ENCODE measurements around the gene METAP1. TPM values are rescaled to one million over a fixed set of nuclear protein-coding genes. Genes with fewer than 3 reads are reported as not detected.
A peak's percentile ranks its signal among the peaks of the same experiment; 100 is the strongest.
"Not testable (repeated sequence)": the region's sequence is repeated elsewhere in the genome, so short reads cannot be mapped to it uniquely, and the experiment has no call there.

Gene METAP1
- total RNA-seq, 1 donor from 2014 or later, result 31.5 TPM

DNA sequence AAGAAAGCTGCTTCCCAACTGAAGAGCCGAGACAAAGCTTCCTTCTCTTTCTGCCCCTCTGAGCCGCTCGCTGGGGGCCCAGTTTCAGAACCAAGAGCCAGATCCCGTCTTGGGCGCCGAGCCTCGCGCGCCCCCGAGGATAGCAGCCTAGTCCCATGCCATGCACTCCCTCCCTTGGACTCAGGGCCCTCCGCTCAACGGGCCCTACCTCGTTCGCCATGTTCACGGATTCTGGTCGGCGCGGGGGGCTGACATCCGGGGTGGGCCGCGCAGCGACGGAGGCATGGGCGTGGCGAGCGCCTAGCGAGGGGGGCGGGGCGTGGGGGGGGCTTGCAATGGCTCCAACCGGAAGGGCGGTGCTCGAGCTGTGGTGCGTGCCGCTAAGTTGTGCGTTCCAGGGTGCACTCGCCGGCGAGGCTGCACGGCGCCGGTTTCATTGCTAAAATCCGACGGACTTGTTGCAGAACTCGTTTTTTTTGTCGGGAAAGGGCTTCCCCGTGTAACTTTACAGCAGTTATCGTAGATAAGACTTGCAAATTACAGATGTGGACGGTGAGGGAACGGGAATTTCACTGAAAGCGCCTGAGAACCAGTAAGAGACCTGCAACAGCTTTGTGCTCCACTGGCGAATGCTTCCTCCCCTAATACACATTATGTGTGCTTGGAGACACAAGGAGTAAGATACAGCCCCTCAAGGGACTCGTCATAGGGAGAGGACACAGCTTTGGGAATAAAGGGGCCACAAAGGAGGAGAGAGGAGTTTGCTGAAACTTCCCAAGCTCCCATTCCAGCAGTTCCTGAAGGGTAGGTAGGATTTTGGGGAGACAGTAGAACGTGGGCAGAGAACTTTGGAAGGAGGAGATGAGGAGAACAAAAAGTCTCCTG, 93.2 kb downstream of the METAP1 start, which contains the start of gene ADH5:
Gene ADH5 (minus strand): TSS at position 308 of the 885 bp plus-strand sequence. CDS start 88 bp downstream, at position 220.
- TF ChIP-seq, protein P1, sequence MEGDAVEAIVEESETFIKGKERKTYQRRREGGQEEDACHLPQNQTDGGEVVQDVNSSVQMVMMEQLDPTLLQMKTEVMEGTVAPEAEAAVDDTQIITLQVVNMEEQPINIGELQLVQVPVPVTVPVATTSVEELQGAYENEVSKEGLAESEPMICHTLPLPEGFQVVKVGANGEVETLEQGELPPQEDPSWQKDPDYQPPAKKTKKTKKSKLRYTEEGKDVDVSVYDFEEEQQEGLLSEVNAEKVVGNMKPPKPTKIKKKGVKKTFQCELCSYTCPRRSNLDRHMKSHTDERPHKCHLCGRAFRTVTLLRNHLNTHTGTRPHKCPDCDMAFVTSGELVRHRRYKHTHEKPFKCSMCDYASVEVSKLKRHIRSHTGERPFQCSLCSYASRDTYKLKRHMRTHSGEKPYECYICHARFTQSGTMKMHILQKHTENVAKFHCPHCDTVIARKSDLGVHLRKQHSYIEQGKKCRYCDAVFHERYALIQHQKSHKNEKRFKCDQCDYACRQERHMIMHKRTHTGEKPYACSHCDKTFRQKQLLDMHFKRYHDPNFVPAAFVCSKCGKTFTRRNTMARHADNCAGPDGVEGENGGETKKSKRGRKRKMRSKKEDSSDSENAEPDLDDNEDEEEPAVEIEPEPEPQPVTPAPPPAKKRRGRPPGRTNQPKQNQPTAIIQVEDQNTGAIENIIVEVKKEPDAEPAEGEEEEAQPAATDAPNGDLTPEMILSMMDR (IDR thresholded peaks at IDR 0.05), result no peak
- Histone ChIP-seq H3K27me3 (ENCODE audit: low read depth) (no peaks in the 10 kb centered on the region), H3K4me3 (peak within 1 kb of the TSS; percentile 78), H3K4me1 (peaks cover 44% of the 10 kb centered on the region), H3K27ac (peak within 1 kb of the TSS; percentile 95), H3K36me3 (peaks cover 23% of the 10 kb centered on the region), H3K9me3 (no peaks in the 10 kb centered on the region)
- peak; percentile 94 for DNase-seq
- ATAC-seq, result peak; percentile 99 to 100
- intact Hi-C loops (cut with DNase I), result no loop called here

GRCh38 chr4:99090481-99091215, 95.1 kb downstream of the METAP1 start:
- ATAC-seq (no peak), DNase-seq (no peak)
- TF ChIP-seq, protein P1 (IDR thresholded peaks at IDR 0.05), result no peak
- intact Hi-C loops (cut with DNase I), result no loop called here
- Histone ChIP-seq H3K4me3 (peak overlapping the region; percentile 78), H3K36me3 (peaks cover 4% of the 10 kb centered on the region), H3K9me3 (no peaks in the 10 kb centered on the region), H3K4me1 (peaks cover 40% of the 10 kb centered on the region), H3K27ac (peak overlapping the region; percentile 95), H3K27me3 (ENCODE audit: low read depth) (no peaks in the 10 kb centered on the region)

DNA sequence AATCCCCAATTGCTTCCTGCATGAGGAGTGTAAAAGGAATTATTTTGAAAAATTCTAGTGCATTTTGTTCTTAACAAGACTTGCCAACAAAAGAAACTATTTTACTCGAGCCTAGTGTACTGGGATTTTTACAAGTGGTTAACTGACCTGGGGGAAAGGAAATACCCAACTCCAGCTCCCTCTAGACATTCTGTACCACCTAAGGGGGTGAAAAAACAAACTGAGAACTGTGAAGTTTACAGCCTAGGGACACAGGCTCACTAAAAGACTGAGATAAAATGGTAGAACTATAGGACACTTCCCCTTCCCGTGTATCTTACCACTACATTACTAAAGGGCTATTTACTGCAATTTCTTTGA, 95.7 kb downstream of the METAP1 start:
- DNase-seq (no peak), ATAC-seq (no peak)
- Histone ChIP-seq H3K9me3 (no peaks in the 10 kb centered on the region), H3K36me3 (no peaks in the 10 kb centered on the region), H3K27ac (peak overlapping the region; percentile 38), H3K4me1 (peaks cover 34% of the 10 kb centered on the region), H3K4me3 (no peak overlapping the region), H3K27me3 (ENCODE audit: low read depth) (no peaks in the 10 kb centered on the region)
- intact Hi-C loops (cut with DNase I), result no loop called here
- TF ChIP-seq, protein P1 (IDR thresholded peaks at IDR 0.05), result no peak

DNA sequence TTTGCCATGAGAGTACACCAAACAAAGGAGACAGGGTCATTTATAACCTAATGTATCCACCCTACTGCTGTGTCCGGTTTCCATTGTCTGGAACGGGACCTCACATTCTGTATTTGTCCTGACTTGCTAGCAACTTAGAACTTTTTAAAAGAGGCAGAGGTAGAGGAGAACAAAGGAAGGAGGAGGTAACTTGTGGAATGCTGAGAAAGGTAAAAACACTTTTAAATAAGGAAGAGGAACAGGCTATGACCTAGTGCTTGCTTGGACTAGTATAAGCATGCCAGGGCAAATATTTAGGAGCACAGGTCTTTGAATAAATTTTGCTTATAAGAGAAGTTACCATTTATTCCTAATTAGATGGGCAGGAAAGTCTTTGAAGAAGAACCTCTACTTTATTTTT, 96.3 kb downstream of the METAP1 start:
- DNase-seq; intact Hi-C loops (cut with DNase I); ATAC-seq; H3K4me3 ChIP-seq; H3K36me3 ChIP-seq; H3K9me3 ChIP-seq; H3K27me3 ChIP-seq (ENCODE audit: low read depth); H3K27ac ChIP-seq: not testable (repeated sequence)
- peaks cover 28% of the 10 kb centered on the region for H3K4me1 ChIP-seq

- TF ChIP-seq, protein P1 (IDR thresholded peaks at IDR 0.05), result no peak
- intact Hi-C loops (cut with DNase I), result no loop called here
Measured at GRCh38 chr4:99099311-99099710, 103.8 kb downstream of the METAP1 start.

DNA sequence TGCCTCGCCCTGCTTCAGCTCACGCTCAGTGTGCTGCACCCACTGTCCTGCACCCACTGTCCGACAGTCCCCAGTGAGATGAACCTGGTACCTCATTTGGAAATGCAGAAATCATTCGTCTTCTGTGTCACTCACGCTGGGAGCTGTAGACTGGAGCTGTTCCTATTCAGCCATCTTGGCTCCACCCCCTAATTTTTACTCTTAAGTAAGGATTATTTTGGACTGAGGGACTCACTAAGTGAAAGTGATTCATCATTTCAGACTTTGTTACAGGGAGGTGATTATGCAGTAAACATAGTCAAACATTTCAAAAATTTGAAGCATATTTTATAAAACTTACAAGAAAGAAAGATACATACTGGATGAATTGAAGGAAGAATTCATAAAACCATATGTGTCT, 104.3 kb downstream of the METAP1 start:
- H3K36me3 ChIP-seq; DNase-seq; H3K9me3 ChIP-seq; H3K4me1 ChIP-seq; H3K27me3 ChIP-seq (ENCODE audit: low read depth); intact Hi-C loops (cut with DNase I); H3K27ac ChIP-seq; ATAC-seq; H3K4me3 ChIP-seq: not testable (repeated sequence)

More at GRCh38 chr4:99099311-99099710, 103.8 kb downstream of the METAP1 start:
- Histone ChIP-seq H3K36me3 (no peaks in the 10 kb centered on the region), H3K27ac (no peak overlapping the region), H3K27me3 (ENCODE audit: low read depth) (no peaks in the 10 kb centered on the region), H3K4me1 (no peaks in the 10 kb centered on the region), H3K4me3 (no peak overlapping the region), H3K9me3 (no peaks in the 10 kb centered on the region)
- ATAC-seq (no peak), DNase-seq (no peak)
